Brain microvascular endothelial cell (primary cell): ENCODE data around the gene MPP2.

ENCODE experiments used
- DNase-seq: peaks from one replicate; pipeline ENCODE4 v3.0.0-alpha.2; 2020
- H3K27ac ChIP-seq: fragments of 250-450 bp; sonication (Bioruptor Pico); 2 replicates; pipeline ENCODE4 v1.5.1; 2020; ENCODE audit warnings: mild to moderate bottlenecking, moderate library complexity
- H3K27me3 ChIP-seq: fragments of 250-450 bp; sonication (Bioruptor Pico); replicated peaks from 2 replicates; pipeline ENCODE4 v1.5.1; 2020; ENCODE audit warnings: mild to moderate bottlenecking
- H3K36me3 ChIP-seq: fragments of 250-450 bp; sonication (Bioruptor Pico); replicated peaks from 2 replicates; pipeline ENCODE4 v1.5.1; 2020; ENCODE audit warnings: mild to moderate bottlenecking
- H3K4me3 ChIP-seq: 2 replicates; pipeline ENCODE4 v1.5.1; 2011; ENCODE audit warnings: low read depth, mild to moderate bottlenecking, control low read depth, low read length, moderate library complexity
- CTCF ChIP-seq: IDR thresholded peaks from 2 replicates; pipeline ENCODE4 v1.5.1; 2011; ENCODE audit warnings: low read depth, mild to moderate bottlenecking, moderate library complexity, low read length, control low read depth, inconsistent platforms; ENCODE audit errors: missing control alignments
- in situ Hi-C: cut with HindIII; loops from 2 replicates; pipeline ENCODE4 v1.10.0; 2017; ENCODE audit warnings: low sequenced_read_pairs, low pct_ligation_motif_present

Gene MPP2

GRCh38 chr17:43927060-43927864 lies 19.9 kb upstream of the MPP2 start:
- H3K4me3 ChIP-seq, result no peak overlapping the region

GRCh38 chr17:43924558-43924957 lies 17.2 kb upstream of the MPP2 start:
- no peaks in the 10 kb centered on the region for H3K36me3 ChIP-seq

More at GRCh38 chr17:43927060-43927864, 19.9 kb upstream of the MPP2 start:
- in situ Hi-C loops, result no loop called here
- H3K27ac ChIP-seq, result no peak overlapping the region
- DNase-seq, result no peak
- peaks cover 21% of the 10 kb centered on the region for H3K27me3 ChIP-seq
- H3K36me3 ChIP-seq, result no peaks in the 10 kb centered on the region
- no peak for TF ChIP-seq CTCF

GRCh38 chr17:43920500-43921095 lies 13.3 kb upstream of the MPP2 start:
- in situ Hi-C loops, result no loop called here
- H3K27me3 ChIP-seq, result peaks cover 8% of the 10 kb centered on the region

More at GRCh38 chr17:43924558-43924957, 17.2 kb upstream of the MPP2 start:
- in situ Hi-C loops, result no loop called here
- Histone ChIP-seq H3K27ac (no peak overlapping the region), H3K4me3 (no peak overlapping the region), H3K27me3 (peaks cover 21% of the 10 kb centered on the region)
- no peak for DNase-seq
- no peak for TF ChIP-seq CTCF

GRCh38 chr17:43918026-43918389 lies 10.7 kb upstream of the MPP2 start:
- Histone ChIP-seq H3K4me3 (no peak overlapping the region), H3K27ac (no peak overlapping the region), H3K36me3 (no peaks in the 10 kb centered on the region), H3K27me3 (peaks cover 2% of the 10 kb centered on the region)
- no peak for DNase-seq
- in situ Hi-C loops, result no loop called here
- no peak for TF ChIP-seq CTCF

More at GRCh38 chr17:43920500-43921095, 13.3 kb upstream of the MPP2 start:
- H3K4me3 ChIP-seq, result no peak overlapping the region
- no peak for TF ChIP-seq CTCF
- no peak overlapping the region for H3K27ac ChIP-seq
- no peaks in the 10 kb centered on the region for H3K36me3 ChIP-seq
- DNase-seq, result no peak

- Histone ChIP-seq H3K36me3 (no peaks in the 10 kb centered on the region), H3K4me3 (peak overlapping the region; percentile 3), H3K27ac (no peak overlapping the region), H3K27me3 (peaks cover 2% of the 10 kb centered on the region)
- TF ChIP-seq CTCF, result peak; percentile 78
- DNase-seq, result peak; percentile 11
- in situ Hi-C loops, result no loop called here
Measured at GRCh38 chr17:43917348-43918025, 10.2 kb upstream of the MPP2 start.
